Thoracic aorta (tissue), 2 donors: ENCODE measurements around the gene SERINC2. TPM values are rescaled to one million over a fixed set of nuclear protein-coding genes. Genes with fewer than 3 reads are reported as not detected.
"Not testable (repeated sequence)": the region's sequence is repeated elsewhere in the genome, so short reads cannot be mapped to it uniquely, and the experiment has no call there.

Source experiments
- ATAC-seq: fragments of 150-250 bp; one replicate; pipeline ENCODE4 v1.8.0; 2017; ENCODE audit warnings: low read depth; ENCODE audit not compliant: insufficient number of reproducible peaks, low FRiP score
- DNase-seq: peaks from one replicate; pipeline ENCODE4 v3.0.0-alpha.2; 2020; ENCODE audit warnings: low spot score
- H3K27ac ChIP-seq, 2 donors: fragments of 200-600 bp; sonication (generic); 1 replicate in 1 of 2; 2 replicates in 1 of 2; pipeline ENCODE4 v1.5.1; 2016; ENCODE audit warnings: mild to moderate bottlenecking in 2 of 2, moderate library complexity in 2 of 2
- H3K27me3 ChIP-seq: fragments of 200-600 bp; sonication (generic); replicated peaks from 2 replicates; pipeline ENCODE4 v1.6.0; 2016; ENCODE audit warnings: mild to moderate bottlenecking; ENCODE audit not compliant: insufficient read depth
- H3K36me3 ChIP-seq: fragments of 200-600 bp; sonication (generic); one replicate; pipeline ENCODE4 v1.5.1; 2016
- H3K4me1 ChIP-seq, 2 donors: fragments of 200-600 bp; sonication (generic); 1 replicate in 1 of 2; 2 replicates in 1 of 2; pipeline versions ENCODE4 v1.5.1 to v1.6.0; 2016; ENCODE audit warnings: low read depth in 2 of 2, mild to moderate bottlenecking in 1 of 2; ENCODE audit not compliant: control insufficient read depth in 1 of 2
- H3K4me3 ChIP-seq: fragments of 200-600 bp; sonication (generic); 2 replicates; pipeline ENCODE4 v1.5.1; 2016; ENCODE audit warnings: mild to moderate bottlenecking
- H3K9me3 ChIP-seq: fragments of 200-600 bp; sonication (generic); 2 replicates; pipeline ENCODE4 v1.5.1; 2016
- total RNA-seq, 2 donors: library from RNA; depleted of rRNA; stranded (reverse); fragments of >200 nt; gene quantifications; one replicate each; pipeline versions ENCODE4 v1.1.0 to v1.2.3, GENCODE V29; 2016
- TF ChIP-seq, protein P1 (sequence below): fragments of 200-600 bp; sonication (generic); IDR thresholded peaks from one replicate; pipeline ENCODE4 v1.5.1; 2019; ENCODE audit warnings: antibody characterized with exemption

SERINC2 gene
- total RNA-seq, 2 donors from 2014 or later: 7.6 to 12.3 TPM

GRCh38 chr1:31383967-31384366 is 29.0 kb upstream of the SERINC2 start:
- Histone ChIP-seq H3K27ac (no peak overlapping the region), H3K27me3 (no peaks in the 10 kb centered on the region), H3K4me3 (no peak overlapping the region), H3K4me1 (peaks cover 0 to 24% of the 10 kb centered on the region in 2 donors), H3K36me3 (no peaks in the 10 kb centered on the region), H3K9me3 (no peaks in the 10 kb centered on the region)
- DNase-seq: no peak
- TF ChIP-seq, protein P1, sequence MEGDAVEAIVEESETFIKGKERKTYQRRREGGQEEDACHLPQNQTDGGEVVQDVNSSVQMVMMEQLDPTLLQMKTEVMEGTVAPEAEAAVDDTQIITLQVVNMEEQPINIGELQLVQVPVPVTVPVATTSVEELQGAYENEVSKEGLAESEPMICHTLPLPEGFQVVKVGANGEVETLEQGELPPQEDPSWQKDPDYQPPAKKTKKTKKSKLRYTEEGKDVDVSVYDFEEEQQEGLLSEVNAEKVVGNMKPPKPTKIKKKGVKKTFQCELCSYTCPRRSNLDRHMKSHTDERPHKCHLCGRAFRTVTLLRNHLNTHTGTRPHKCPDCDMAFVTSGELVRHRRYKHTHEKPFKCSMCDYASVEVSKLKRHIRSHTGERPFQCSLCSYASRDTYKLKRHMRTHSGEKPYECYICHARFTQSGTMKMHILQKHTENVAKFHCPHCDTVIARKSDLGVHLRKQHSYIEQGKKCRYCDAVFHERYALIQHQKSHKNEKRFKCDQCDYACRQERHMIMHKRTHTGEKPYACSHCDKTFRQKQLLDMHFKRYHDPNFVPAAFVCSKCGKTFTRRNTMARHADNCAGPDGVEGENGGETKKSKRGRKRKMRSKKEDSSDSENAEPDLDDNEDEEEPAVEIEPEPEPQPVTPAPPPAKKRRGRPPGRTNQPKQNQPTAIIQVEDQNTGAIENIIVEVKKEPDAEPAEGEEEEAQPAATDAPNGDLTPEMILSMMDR: no peak
- no peak for ATAC-seq

GRCh38 chr1:31386576-31387243 is 26.3 kb upstream of the SERINC2 start:
- DNase-seq, H3K4me1 ChIP-seq, H3K9me3 ChIP-seq, H3K27me3 ChIP-seq, H3K27ac ChIP-seq, H3K4me3 ChIP-seq, ATAC-seq, H3K36me3 ChIP-seq: not testable (repeated sequence)

- Histone ChIP-seq H3K4me1 (no peaks in the 10 kb centered on the region), H3K9me3 (no peaks in the 10 kb centered on the region), H3K36me3 (no peaks in the 10 kb centered on the region), H3K4me3 (no peak overlapping the region), H3K27ac (no peak overlapping the region), H3K27me3 (no peaks in the 10 kb centered on the region)
- ATAC-seq (no peak), DNase-seq (no peak)
- TF ChIP-seq, protein P1: no peak
These were observed 25.4 kb upstream of the SERINC2 start for GRCh38 chr1:31387612-31388011.

GRCh38 chr1:31389616-31390015 is 23.4 kb upstream of the SERINC2 start:
- DNase-seq (no peak), ATAC-seq (no peak)
- Histone ChIP-seq H3K4me1 (peaks cover 0 to 4% of the 10 kb centered on the region in 2 donors), H3K4me3 (no peak overlapping the region), H3K36me3 (no peaks in the 10 kb centered on the region), H3K27me3 (no peaks in the 10 kb centered on the region), H3K9me3 (no peaks in the 10 kb centered on the region), H3K27ac (no peak overlapping the region)
- TF ChIP-seq, protein P1: no peak

DNA sequence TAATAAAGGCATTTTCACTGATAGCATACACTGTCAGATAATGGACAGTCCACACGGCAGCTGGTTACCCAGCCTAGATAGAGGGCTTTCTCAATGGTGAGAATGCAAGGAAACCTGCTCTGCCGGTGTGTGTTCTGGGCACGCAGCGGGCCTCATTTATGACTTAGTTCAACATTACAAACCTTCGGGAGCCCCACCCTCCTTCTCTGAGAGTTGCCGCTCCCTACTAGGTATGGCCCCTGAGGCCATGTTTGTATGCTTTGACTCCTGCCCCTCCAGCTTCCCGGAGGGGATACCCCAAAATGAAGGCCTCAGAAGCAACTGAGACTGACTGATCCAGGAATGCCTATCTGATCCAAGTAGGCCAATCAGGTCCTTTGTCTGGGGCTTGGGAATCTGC is 22.9 kb upstream of the SERINC2 start:
- DNase-seq (no peak), ATAC-seq (no peak)
- TF ChIP-seq, protein P1: no peak
- Histone ChIP-seq H3K9me3 (no peaks in the 10 kb centered on the region), H3K27ac (no peak overlapping the region), H3K27me3 (no peaks in the 10 kb centered on the region), H3K4me1 (peaks cover 0 to 4% of the 10 kb centered on the region in 2 donors), H3K4me3 (no peak overlapping the region), H3K36me3 (no peaks in the 10 kb centered on the region)

GRCh38 chr1:31393463-31393862 is 19.6 kb upstream of the SERINC2 start:
- DNase-seq (no peak), ATAC-seq (no peak)
- Histone ChIP-seq H3K36me3 (no peaks in the 10 kb centered on the region), H3K4me3 (no peak overlapping the region), H3K4me1 (peaks cover 0 to 4% of the 10 kb centered on the region in 2 donors), H3K9me3 (no peaks in the 10 kb centered on the region), H3K27ac (no peak overlapping the region), H3K27me3 (no peaks in the 10 kb centered on the region)
- TF ChIP-seq, protein P1: no peak
